Measurements from ENCODE around the gene GRAMD1A.

DNA sequence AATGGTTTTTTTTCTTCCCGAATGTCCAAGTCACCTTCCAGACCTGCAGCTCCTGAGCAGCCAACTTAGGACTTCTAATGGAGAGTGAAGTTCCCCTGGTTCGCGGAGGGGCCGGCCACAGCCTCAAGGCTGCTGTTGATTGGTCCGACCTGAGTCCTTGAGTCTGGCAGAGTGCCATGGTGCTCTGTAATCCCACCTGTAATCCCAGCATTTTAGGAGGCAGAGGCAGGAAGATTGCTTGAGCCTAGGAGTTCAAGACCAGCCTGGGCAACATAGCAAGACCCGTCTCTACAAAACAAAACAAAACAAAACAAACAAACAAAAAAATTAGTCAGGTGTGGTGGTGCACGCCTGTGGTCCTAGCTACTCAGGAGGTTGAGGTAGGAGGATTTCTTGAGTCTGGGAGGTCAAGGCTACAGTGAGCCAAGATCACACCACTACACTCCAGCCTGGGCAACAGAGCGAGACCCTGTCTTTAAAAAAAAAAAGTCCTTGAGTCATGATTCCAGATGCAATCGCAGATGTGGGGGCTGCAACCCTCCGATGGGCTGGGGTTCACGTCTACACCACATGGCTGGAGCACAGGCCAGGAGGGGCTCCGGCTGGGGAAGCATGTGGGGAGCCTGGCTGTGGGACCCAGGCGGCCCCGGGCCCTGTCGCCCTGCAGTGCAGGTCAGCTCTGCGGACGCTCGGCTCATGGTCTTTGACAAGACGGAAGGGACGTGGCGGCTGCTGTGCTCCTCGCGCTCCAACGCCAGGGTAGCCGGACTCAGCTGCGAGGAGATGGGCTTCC is 59.1 kb downstream of the GRAMD1A start:
- TF ChIP-seq POLR2A (IDR thresholded peaks at IDR 0.05; ENCODE audit: low read length) (no peak), GATA1 (IDR thresholded peaks at IDR 0.05; ENCODE audit: low read depth, low read length) (no peak)
